HFF-Myc (cell line): Measurements from ENCODE around the gene CIP2A.

ENCODE experiments used
- DNase-seq: peaks from one replicate; pipeline ENCODE4 v3.0.0-alpha.2; 2011; ENCODE audit warnings: low read depth; ENCODE audit errors: extremely low read depth
- H3K4me3 ChIP-seq: replicated peaks from 2 replicates; pipeline ENCODE4 v1.5.1; 2011; ENCODE audit warnings: low read depth, mild to moderate bottlenecking, control low read depth, low read length
- TF ChIP-seq, protein P1 (sequence below): IDR thresholded peaks from 2 replicates; pipeline ENCODE4 v1.5.1; 2012; ENCODE audit warnings: mild to moderate bottlenecking, low read depth, low read length, control low read depth; ENCODE audit errors: missing control alignments

Gene CIP2A

DNA sequence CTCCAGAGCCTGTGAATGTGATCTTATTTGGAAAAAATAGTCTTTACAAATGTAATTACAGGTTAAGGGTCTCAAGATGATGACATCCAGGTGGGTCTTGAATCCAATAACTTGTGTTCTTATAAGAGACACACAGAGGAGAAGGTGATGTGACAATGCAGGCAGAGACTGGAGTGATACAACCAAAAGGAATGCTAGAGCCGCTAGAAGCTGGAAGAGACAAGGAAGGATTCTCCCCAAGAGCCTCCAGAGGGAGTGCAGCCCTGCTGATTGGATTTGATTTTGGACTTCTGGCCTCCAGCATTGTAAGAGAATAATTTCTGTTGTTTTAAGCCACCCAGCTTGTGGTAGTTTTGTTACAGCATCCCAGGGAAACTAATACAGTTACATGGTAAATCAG lies 88.5 kb downstream of the CIP2A start:
- TF ChIP-seq, protein P1, sequence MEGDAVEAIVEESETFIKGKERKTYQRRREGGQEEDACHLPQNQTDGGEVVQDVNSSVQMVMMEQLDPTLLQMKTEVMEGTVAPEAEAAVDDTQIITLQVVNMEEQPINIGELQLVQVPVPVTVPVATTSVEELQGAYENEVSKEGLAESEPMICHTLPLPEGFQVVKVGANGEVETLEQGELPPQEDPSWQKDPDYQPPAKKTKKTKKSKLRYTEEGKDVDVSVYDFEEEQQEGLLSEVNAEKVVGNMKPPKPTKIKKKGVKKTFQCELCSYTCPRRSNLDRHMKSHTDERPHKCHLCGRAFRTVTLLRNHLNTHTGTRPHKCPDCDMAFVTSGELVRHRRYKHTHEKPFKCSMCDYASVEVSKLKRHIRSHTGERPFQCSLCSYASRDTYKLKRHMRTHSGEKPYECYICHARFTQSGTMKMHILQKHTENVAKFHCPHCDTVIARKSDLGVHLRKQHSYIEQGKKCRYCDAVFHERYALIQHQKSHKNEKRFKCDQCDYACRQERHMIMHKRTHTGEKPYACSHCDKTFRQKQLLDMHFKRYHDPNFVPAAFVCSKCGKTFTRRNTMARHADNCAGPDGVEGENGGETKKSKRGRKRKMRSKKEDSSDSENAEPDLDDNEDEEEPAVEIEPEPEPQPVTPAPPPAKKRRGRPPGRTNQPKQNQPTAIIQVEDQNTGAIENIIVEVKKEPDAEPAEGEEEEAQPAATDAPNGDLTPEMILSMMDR = no peak
- no peak overlapping the region for H3K4me3 ChIP-seq
- DNase-seq = no peak
